Measurements from ENCODE around the gene ANKRD55.

Gene ANKRD55

GRCh38 chr5:56112526-56113121 is 120.5 kb downstream of the ANKRD55 start:
- H3K4me1 ChIP-seq (ENCODE audit: control insufficient read depth, insufficient read depth, low read length): peaks cover 12% of the 10 kb centered on the region
- H3K4me3 ChIP-seq (ENCODE audit: low read depth, low read length): no peak overlapping the region
- no peaks in the 10 kb centered on the region; a peak in 1 of 3 replicates for H3K36me3 ChIP-seq (ENCODE audit: control insufficient read depth in 2 of 2, insufficient read depth in 1 of 2, low read length in 2 of 2)
- ChIA-PET POLR2A (interaction anchor here (0.9 to 1.0 kb wide), 2 partner anchors 11 kb away, joined by 3 to 5 read pairs; no protein-coding TSS in a partner anchor), CTCF (no interaction called here)
- peak overlapping the region; percentile 59 for H3K27ac ChIP-seq (ENCODE audit: extremely low read depth, low read depth, low read length)
- H3K9me3 ChIP-seq (ENCODE audit: control insufficient read depth, insufficient read depth, low read depth, low read length): no peaks in the 10 kb centered on the region
- TF ChIP-seq ZNF529 (tag by site-specific recombination; IDR thresholded peaks at IDR 0.05; ENCODE audit: insufficient replicate concordance) (no peak), SCRT1 (tag by site-specific recombination; IDR thresholded peaks at IDR 0.05; ENCODE audit: borderline replicate concordance) (peak; percentile 90), ZNF530 (tag by site-specific recombination; IDR thresholded peaks at IDR 0.05; ENCODE audit: low read depth) (no peak), ZNF155 (tag by site-specific recombination; IDR thresholded peaks at IDR 0.05) (no peak), ZNF335 (tag by site-specific recombination; conservative IDR thresholded peaks at IDR 0.05) (peak; percentile 32; the same call in 1 of the 2 replicates), ZNF560 (tag by site-specific recombination; IDR thresholded peaks at IDR 0.05; ENCODE audit: borderline replicate concordance) (no peak), ZNF266 (tag by site-specific recombination; IDR thresholded peaks at IDR 0.05; ENCODE audit: low read depth) (no peak), ZNF341 (tag by site-specific recombination; IDR thresholded peaks at IDR 0.05; ENCODE audit: low read depth) (no peak), OSR2 (tag by site-specific recombination; IDR thresholded peaks at IDR 0.05) (peak; percentile 83), ZNF423 (tag by site-specific recombination; IDR thresholded peaks at IDR 0.05) (no peak), YY2 (tag by site-specific recombination; IDR thresholded peaks at IDR 0.05) (no peak), ZNF585B (tag by site-specific recombination; IDR thresholded peaks at IDR 0.05) (no peak), ZNF449 (tag by site-specific recombination; IDR thresholded peaks at IDR 0.05) (peak; percentile 55; the same call in 1 of the 2 replicates), WT1 (tag by site-specific recombination; IDR thresholded peaks at IDR 0.05) (peak; percentile 68), ZNF692 (tag by site-specific recombination; IDR thresholded peaks at IDR 0.05) (peak; percentile 75), PRDM1 (tag by site-specific recombination; IDR thresholded peaks at IDR 0.05) (peak; percentile 47; the same call in 1 of the 2 replicates), KLF9 (tag by site-specific recombination; IDR thresholded peaks at IDR 0.05; ENCODE audit: low read depth) (peak; percentile 25; the same call in 1 of the 2 replicates), ZSCAN16 (tag by site-specific recombination; IDR thresholded peaks at IDR 0.05) (no peak), SP3 (tag by site-specific recombination; IDR thresholded peaks at IDR 0.05) (peak; percentile 23; the same call in 1 of the 2 replicates)
- TF ChIP-seq, protein P1, sequence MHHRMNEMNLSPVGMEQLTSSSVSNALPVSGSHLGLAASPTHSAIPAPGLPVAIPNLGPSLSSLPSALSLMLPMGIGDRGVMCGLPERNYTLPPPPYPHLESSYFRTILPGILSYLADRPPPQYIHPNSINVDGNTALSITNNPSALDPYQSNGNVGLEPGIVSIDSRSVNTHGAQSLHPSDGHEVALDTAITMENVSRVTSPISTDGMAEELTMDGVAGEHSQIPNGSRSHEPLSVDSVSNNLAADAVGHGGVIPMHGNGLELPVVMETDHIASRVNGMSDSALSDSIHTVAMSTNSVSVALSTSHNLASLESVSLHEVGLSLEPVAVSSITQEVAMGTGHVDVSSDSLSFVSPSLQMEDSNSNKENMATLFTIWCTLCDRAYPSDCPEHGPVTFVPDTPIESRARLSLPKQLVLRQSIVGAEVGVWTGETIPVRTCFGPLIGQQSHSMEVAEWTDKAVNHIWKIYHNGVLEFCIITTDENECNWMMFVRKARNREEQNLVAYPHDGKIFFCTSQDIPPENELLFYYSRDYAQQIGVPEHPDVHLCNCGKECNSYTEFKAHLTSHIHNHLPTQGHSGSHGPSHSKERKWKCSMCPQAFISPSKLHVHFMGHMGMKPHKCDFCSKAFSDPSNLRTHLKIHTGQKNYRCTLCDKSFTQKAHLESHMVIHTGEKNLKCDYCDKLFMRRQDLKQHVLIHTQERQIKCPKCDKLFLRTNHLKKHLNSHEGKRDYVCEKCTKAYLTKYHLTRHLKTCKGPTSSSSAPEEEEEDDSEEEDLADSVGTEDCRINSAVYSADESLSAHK (tag by site-specific recombination; IDR thresholded peaks at IDR 0.05): peak; percentile 60; the same call in 1 of the 2 replicates
- TF ChIP-seq, protein P2, sequence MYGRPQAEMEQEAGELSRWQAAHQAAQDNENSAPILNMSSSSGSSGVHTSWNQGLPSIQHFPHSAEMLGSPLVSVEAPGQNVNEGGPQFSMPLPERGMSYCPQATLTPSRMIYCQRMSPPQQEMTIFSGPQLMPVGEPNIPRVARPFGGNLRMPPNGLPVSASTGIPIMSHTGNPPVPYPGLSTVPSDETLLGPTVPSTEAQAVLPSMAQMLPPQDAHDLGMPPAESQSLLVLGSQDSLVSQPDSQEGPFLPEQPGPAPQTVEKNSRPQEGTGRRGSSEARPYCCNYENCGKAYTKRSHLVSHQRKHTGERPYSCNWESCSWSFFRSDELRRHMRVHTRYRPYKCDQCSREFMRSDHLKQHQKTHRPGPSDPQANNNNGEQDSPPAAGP (tag by site-specific recombination; IDR thresholded peaks at IDR 0.05): no peak
- TF ChIP-seq, protein P3, sequence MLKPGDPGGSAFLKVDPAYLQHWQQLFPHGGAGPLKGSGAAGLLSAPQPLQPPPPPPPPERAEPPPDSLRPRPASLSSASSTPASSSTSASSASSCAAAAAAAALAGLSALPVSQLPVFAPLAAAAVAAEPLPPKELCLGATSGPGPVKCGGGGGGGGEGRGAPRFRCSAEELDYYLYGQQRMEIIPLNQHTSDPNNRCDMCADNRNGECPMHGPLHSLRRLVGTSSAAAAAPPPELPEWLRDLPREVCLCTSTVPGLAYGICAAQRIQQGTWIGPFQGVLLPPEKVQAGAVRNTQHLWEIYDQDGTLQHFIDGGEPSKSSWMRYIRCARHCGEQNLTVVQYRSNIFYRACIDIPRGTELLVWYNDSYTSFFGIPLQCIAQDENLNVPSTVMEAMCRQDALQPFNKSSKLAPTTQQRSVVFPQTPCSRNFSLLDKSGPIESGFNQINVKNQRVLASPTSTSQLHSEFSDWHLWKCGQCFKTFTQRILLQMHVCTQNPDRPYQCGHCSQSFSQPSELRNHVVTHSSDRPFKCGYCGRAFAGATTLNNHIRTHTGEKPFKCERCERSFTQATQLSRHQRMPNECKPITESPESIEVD (tag by site-specific recombination; IDR thresholded peaks at IDR 0.05): peak; percentile 98
- TF ChIP-seq, protein P4, sequence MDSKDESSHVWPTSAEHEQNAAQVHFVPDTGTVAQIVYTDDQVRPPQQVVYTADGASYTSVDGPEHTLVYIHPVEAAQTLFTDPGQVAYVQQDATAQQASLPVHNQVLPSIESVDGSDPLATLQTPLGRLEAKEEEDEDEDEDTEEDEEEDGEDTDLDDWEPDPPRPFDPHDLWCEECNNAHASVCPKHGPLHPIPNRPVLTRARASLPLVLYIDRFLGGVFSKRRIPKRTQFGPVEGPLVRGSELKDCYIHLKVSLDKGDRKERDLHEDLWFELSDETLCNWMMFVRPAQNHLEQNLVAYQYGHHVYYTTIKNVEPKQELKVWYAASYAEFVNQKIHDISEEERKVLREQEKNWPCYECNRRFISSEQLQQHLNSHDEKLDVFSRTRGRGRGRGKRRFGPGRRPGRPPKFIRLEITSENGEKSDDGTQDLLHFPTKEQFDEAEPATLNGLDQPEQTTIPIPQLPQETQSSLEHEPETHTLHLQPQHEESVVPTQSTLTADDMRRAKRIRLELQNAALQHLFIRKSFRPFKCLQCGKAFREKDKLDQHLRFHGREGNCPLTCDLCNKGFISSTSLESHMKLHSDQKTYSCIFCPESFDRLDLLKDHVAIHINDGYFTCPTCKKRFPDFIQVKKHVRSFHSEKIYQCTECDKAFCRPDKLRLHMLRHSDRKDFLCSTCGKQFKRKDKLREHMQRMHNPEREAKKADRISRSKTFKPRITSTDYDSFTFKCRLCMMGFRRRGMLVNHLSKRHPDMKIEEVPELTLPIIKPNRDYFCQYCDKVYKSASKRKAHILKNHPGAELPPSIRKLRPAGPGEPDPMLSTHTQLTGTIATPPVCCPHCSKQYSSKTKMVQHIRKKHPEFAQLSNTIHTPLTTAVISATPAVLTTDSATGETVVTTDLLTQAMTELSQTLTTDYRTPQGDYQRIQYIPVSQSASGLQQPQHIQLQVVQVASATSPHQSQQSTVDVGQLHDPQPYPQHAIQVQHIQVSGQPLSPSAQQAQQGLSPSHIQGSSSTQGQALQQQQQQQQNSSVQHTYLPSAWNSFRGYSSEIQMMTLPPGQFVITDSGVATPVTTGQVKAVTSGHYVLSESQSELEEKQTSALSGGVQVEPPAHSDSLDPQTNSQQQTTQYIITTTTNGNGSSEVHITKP (tag by site-specific recombination; IDR thresholded peaks at IDR 0.05): no peak

All from HEK293 (cell line).